Effector CD8-positive, alpha-beta T cell (primary cell): ENCODE data around the gene KCNQ2.

Experiments used
- DNase-seq: peaks from one replicate; lab custom pipeline; 2025; lab: John Stamatoyannopoulos, UW

The KCNQ2 gene

DNA sequence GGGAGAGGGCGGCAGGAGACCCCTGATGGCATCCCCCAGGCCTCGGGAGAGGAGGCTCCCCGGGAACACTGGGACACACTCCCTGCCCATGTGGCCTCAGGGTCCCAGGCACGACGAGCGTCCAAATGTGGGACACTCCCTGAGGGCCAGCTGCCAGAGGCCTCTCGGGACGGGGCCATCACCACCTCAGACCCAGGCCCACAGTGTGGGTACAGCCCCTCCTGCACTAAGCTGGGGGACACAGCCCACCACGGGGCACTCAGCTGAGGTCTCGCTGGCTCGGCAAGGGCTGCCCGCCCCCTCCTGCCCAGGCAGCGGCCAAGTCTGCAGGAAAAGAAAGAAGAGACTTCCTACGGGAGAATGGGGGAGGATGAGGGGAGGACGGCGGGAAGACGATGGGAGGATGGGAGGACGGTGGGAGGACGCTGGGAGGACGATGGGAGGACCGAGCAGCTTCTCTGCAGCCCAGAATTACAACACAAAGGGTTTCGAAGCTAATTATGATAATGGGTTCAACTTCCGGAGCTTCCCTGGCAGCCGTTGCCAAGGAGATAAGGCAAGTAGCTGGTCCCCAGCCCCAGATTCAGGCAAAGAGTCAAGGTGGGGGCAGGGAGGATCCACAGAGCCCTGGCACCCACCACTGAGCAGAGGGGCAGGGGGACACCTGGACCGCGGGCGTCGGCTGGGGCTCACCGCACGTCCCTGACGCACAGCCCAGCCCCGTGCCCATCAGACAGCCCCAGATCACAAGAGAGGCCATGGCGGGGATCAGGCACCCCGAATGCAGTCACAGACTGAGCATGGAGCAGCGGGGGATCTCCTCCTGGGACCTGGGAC lies 17.5 kb downstream of the KCNQ2 start:
- no peak for DNase-seq

DNA sequence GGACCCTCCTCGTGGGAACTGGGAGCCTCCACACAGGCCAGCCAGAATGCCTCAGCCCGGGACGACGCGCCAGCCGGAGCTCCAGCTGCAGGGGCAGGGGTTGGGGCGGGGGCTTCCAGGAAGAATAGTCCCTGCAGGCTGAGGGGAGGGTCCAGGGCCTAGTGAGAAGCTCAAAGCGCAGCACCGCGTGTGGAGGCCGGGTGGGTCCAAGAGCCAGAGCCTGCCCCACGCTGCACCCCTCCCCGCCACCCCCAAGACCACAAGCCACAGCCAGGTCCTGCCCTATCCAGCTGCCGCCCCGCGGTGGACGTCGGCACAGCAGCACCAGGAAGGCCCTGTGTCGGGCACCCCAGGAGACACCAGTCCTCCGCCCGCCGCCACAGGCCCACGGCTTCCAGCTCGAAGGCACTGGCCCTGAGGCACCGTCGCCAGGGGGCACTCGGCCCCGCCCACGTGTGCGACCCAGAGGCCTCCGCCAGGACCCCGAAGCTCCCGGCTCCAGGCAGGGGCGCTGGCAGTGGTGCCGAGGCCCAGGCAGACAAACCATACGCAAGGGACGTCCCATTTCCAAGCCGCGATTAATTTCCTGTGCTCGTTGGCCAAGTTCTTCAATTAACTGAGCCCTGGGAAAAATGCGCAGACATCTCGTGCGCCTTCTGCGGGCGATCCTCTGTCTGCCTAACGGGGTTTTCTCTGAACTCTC lies 19.5 kb downstream of the KCNQ2 start:
- no peak for DNase-seq

DNA sequence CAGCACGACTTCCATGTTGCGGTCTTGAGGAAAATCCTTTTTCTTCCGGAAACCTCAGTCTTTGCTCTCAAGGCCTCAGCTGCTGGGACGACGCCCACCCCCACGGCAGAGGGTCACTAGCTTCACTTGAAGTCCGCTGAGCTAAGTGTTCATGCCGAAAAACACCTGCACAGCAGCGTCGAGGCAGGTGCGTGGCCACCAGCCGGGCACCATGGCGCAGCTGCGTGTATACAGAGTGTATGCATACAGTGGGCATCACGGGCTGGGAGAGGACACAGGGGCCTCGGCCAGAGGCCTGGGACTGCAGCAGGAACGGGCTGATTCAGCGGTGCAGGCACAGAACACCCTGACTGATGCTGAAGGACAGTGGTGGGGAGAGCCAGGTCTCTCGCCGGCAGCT lies 20.1 kb downstream of the KCNQ2 start:
- no peak for DNase-seq

DNA sequence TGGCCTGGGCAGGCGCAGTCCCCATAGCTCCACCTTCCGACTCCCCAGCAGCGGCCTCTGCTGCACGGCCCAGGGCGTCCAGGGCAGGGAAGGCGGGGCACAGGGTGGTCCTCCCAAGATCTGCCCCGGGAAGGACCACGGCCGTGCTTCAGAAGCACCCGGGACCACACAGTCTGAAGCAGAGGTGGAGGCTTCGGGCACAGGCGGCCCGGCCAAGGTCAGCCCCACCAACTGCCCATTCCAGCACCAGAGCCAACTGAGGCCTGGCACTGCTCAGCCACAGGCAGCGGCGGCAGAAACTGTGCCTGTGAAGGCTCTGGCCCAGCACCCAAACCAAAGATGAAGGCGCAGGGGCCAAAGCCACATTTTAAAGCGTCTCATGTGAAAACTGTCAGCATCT lies 20.6 kb downstream of the KCNQ2 start:
- DNase-seq: no peak

DNA sequence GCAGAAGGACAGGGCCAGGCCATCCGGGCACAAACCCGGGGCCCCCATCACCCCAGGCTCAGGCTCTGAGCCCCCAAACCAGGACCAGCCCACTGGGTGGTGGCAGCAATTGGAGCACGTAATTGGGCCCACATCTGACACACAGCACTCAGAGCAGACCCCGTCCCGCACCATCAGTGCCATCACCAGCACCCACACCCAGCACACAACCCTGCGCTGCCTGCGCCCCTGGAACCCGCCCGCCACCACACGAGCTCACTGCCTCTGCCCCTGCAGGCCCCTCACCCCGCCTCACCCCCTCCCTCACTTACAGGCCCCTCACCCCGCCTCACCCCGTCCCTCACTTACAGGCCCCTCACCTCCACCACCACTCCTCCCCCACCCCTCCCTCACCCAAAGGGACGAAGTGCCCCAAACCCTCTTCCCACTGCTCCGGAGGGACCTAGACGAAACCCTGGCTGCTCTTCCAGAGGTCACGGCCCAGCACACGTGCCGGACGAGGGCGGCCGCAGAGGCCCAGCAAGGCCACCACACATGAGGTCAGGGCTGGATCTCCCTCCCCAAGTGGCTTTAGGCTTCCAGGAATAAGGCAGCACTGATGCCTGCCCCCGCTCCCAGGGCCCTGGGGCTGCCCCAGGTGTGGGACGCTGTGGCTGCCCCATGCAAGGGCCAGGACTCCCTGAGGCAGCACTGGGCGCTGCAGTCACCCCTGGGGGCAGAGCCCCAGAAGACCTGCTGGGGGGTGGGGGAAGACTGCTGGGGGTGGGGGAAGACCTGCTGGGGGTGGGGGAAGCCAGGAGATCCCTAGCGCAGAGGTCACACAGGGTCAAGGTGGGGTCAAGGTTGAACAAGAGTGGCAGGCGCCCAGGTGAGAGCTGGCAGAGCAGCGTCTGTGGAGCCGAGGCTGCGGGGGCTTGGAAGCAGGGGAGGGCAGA lies 22.4 kb downstream of the KCNQ2 start:
- no peak for DNase-seq

DNA sequence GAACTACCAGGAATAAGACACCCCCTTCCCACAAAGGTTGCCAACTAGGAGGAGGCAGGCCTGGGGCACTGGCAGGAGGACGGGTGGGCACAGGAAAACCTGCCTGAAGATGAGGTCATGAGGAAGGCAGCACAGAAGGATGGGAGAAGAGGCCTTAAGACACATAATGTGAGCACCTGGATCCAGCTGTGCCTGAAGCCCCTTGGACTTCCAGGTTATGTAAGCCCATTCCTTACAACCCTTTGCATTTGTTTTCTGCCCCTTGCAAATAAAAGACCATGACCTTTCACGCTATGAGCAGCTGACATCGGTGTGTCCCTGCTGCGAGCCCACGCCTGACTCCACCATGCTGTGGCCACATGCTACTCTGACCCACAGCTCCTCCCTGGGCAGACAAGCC lies 23.4 kb downstream of the KCNQ2 start:
- no peak for DNase-seq

DNA sequence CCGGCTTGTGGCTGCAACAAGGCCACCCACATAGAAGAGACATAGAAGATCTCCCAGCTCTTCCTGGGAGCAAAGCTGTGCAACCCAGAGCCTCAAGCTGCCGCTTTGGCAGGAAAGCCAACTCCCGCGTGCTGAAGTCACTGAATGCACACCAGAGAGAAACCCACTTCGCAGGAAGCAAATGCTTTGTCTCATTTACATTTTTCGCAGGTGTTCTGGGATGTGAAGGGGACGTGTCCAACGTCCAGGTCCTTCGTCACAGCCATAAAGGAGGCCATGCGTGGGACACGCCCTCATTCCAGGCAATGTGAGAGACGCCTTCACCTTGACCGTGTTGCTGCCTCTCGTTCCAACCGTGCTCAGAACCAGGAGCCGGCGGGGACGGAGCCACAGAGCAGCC lies 24.4 kb downstream of the KCNQ2 start:
- DNase-seq: no peak

DNA sequence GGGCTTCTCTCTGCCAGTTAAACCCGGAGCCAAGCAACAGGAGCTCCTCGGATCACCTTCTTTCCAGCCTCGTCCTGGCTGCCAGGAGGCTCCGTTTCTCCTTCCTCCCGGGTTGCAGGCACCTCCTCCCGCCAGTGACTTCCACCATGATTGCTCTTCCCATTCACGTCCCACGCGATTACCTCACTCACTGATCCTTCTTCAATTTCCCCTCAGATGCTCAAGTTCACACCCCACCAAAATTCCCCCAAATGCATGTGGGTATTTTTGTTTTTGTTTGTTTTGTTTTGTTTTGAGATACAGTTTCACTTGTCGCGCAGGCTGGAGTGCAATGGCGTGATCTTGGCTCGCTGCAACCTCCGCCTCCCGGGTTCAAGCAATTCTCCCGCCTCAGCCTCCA lies 25.1 kb downstream of the KCNQ2 start:
- no peak for DNase-seq

DNA sequence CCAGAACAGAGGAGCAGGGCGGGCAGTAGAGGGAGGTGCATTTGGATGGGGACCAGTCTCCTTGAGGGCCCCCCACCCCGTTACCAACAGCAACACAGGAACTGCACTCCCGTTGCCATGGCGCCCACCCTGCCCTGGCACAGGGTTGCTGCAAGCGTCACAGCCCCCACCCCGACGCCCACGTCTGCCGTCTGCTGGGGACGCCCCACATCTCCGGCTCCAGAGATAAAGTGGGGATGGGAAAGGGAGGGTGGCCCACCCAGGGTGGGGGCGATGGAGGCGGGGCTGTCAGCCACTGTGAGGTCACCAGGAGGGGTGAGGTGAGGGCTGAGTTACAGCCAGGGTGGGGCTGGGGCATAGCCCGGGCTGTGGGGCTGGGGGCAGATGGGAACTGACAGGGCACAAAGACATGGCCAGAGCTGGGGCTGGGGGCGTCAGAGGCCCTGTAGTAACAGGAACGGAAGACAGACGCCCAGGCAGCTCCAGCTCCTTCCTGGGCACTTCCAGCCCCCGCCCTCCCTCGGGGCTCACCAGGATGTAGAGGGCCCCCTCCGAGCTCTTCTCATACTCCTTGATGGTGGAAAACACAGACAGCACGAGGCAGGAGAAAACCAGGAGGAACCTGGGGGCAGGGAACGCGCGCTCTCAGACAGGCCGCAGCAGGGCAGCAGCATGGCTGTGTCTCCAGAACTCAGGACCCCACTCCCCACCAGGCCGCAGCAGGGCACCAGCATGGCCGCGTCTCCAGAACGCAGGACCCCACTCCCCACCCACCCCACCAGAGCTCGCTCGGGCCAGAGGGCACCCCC lies 26.0 kb downstream of the KCNQ2 start:
- DNase-seq: no peak

DNA sequence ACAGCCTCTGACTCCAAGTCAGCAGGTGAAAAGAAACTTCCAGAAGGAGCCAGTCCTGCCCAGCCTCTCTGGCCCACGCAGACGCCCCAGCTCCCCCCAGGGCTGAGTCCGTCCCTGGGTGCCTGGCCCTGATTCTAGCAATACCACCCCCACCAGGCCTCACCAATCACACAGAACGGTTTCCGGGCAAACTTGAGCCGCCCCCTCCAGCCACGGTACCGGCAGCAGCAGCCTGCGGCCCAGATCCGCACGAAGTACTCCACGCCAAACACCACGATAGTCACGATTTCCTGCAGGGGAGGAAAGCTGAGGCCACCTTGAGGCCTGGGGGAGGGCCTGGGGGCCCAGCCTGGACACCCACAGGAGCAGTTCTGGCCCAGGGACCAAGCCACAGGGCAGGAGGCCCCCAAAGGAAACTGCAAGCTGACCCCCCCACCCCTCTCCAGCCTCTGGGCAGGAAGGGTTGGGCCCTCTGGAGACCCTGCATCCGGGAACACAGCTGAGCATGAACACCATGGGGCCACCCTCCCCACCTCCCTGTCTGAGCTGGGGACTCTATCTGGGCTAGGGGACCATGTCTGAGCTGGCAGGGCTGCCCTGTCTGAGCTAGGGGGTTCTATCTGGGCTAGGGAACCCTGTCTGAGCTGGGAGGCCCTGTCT lies 27.2 kb downstream of the KCNQ2 start:
- no peak for DNase-seq

DNA sequence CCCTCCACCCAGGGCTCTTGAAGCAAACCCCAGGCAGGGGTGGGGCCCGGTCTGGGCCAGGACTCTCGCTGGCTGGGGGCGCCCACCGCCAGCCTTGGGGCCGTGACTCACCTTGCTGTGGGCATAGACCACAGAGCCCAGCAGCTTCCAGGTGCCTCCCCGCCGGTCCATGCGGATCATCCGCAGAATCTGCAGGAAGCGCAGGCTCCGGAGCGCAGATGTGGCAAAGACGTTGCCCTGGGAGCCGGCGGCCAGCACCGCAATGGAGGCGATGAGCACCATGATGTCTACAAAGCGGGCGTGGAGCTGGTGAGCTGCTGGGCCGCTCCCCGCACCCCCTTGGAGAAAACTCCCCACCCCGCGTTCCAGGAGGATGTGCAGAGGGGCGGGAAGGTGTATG lies 27.9 kb downstream of the KCNQ2 start:
- no peak for DNase-seq

DNA sequence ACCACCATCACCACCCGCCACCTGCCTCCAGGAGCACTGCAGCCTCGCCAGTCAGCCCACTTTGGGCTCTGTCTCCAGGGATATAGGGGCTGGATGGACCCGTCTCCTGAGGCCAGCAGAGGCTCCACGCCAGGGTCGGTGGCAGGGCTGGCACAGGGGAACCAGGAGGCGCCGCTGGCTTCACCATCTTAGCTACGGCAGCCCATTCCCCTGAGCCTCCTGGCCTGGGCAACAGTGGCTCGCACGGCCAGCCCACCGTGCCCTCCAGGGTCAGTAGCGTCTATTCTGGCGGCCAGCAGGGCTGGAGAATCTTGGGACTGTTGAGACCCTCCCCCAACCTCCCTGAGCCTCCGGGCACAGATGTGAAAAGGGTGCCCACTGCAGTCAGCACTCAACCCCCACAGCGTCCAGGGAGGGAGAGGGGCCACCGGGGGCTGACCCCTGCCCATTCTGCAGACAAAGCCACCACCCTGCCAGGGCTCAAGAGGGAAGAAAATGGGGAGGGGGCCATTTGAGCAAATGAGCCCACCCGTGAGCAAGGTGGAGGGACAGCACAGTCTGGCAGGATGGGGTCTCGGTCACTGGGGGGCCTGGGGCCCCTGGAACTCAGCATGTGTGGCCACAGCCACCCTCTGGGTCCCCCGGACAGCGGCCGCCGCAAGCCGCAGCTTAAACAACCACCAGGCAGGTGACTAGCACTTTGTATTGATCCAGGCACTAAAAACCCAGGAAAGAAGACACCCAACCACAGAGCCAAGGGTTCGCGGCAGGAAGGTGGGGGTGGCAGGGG lies 28.7 kb downstream of the KCNQ2 start:
- DNase-seq: no peak

DNA sequence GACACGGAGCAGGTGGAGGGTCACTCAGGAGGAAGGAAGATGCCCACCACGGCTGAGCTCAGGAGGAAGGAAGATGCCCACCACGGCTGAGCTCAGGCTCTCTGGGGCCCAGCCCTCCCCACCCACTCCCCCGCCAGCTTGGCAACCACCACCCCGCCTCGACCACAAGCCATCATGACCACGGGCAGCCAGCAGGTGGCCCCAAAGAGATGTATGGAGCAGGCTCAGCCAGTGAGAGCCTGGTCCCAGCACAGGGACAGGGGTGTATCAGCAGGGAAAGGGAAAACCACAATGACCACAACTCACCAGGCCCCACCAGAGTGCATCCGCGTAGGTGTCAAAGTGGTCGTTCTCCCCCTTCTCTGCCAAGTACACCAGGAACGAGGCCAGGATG lies 30.4 kb downstream of the KCNQ2 start:
- DNase-seq: peak; percentile 28

DNA sequence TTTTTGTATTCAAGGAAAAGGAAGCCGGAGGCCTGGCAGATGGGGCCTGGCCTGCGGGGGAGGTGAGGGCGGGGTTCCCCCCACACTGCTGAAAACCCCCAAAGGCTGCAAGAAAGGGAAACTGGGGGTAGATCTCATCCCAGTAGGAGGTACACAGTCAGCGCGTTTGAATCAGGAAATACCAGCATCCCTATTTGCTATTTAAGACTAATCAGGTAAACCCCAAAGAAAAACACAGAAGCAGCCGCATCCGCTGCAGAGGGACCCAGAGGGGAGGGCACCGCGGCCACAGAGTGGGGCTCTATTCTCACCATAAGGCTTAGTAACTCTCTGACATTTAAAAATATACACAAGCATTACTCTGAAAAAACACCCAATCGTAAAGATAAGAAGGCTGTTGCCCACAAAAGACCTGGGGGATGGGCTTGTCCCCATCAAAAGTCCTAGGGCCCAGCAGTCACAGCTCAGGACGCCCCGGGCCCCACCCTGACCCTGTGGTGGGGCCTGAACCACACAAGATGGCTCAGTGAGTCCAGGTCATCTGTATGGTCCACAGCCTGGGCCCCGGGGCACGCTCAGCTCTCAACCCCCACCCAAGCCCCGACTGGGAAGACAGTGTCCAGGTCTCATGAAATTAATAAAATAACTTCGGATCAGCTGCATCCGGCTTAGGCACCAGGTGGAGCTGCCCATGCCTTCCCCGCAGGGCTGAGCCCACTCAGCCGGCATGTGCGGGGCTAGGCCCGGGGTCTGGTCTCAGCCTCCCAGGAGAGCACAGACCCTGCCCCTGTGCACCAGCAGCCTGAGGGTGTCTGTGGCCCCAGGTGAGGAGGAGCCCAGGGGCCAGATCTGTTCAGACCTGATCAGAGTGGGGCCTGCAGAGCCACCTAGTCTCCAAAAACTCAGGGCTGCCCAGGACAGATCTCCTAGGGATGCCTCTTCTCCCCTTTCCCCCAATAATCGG lies 31.0 kb downstream of the KCNQ2 start:
- no peak for DNase-seq

DNA sequence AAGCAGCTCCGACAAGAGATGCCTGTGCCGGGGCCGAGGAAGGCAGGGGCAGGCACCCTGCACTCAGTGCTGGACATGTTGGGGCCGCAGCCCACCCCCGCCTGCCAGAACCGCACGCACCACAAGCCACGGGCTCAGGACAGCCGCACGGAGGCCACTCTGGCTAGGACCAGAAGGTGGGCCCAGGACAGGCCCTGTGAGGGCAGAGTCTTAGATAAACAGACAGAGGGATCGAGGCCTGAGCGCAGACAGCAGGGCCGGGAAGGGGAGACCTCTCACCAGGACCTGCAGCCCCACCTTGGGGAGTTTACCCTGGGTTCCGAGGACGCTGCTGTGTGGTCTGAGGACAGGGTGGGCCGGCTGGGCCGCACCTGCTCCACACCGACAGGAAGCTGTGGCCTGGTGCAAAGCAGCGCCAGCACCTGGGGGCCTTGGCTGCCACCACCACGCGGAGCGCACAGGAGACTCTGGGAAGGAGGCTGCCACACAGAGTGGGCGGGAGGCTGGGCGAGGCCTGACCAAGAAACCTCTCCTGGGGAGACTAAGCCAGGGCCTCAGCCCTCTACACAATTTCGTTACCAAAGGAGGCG lies 32.0 kb downstream of the KCNQ2 start:
- DNase-seq: no peak

DNA sequence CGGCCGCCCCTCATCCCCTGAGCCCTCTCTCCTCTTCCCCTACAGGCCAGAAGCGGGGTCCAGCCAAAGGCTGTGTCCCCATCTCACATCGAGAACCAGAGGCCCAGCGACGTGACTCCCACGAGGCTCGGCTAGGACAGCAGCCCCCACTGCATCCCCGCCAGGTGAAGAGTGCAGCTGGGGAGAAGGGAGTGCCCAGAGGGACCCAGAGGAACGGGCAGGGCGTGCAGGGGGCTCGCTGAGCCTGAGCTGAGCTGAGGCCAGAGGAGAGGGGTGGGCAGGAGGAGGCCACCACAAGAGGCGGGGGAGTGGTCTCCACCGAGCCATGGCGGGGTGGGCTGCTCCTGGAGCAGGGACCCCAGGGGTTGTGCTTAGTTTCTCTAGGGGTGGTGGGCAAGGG lies 32.6 kb downstream of the KCNQ2 start:
- DNase-seq: no peak

DNA sequence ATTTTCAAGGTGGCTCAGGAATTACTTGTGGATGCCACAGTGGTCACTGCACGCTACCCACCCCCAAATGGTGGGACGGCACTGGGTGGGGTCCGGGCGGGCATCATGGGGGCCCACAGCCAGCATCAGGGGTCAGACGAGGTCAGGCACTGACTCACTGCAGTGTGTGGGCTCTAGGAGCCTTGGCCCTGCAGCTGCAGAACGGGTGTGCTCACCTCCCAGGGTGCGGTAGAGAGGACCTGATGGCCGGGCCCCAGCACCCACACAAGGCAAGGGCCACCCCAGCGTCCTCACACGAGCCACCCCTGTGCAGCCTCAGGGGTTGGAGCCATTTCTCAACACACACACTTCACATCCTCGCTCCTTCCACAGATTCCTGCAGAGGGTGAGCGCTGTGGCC lies 34.3 kb downstream of the KCNQ2 start:
- no peak for DNase-seq

DNA sequence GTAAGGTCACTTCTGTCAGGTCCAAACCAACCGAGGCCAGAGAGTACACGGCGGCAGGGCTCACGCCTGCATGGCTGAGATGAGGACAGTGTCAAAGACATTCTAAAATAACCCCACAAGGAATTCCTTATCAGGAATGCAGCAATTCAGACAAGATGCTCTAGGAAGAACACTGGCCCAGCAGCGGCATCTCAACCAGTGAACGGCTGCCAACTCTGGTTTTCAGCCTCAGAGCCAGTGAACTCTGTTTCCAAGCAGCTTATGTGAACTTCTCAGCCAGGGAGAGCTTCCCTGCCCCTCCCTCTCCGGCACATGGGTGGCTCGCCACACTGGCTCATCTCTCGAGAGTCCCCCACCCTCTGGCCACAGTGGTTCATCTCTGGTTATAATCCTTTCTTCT lies 36.9 kb downstream of the KCNQ2 start:
- DNase-seq: no peak
